ENCODE results near the gene SH2B3. TPM values are rescaled to one million over a fixed set of nuclear protein-coding genes. Genes with fewer than 3 reads are reported as not detected.

Gene SH2B3
- total RNA-seq, 2 donors from 2014 or later: 42.6 to 47.4 TPM

- H3K27me3 ChIP-seq: no peaks in the 10 kb centered on the region
- H3K4me3 ChIP-seq: no peak overlapping the region
- TF ChIP-seq CTCF (IDR thresholded peaks at IDR 0.05): no peak
- no peaks in the 10 kb centered on the region for H3K9me3 ChIP-seq
- peak overlapping the region; percentile 60 to 86 for H3K27ac ChIP-seq
- no peak for DNase-seq (ENCODE audit: low spot score)
- no peaks in the 10 kb centered on the region for H3K36me3 ChIP-seq
- H3K4me1 ChIP-seq: peaks cover 0 to 93% of the 10 kb centered on the region in 2 donors
Observed at GRCh38 chr12:111427417-111428074, 21.8 kb downstream of the SH2B3 start.

GRCh38 chr12:111428081-111428727 is 22.5 kb downstream of the SH2B3 start:
- DNase-seq (ENCODE audit: low spot score): no peak
- no peak for TF ChIP-seq CTCF (IDR thresholded peaks at IDR 0.05)
- H3K27ac ChIP-seq: peak overlapping the region; percentile 60 to 86
- no peak overlapping the region for H3K4me3 ChIP-seq
- no peaks in the 10 kb centered on the region for H3K27me3 ChIP-seq
- peaks cover 0 to 92% of the 10 kb centered on the region in 2 donors for H3K4me1 ChIP-seq
- H3K36me3 ChIP-seq: no peaks in the 10 kb centered on the region
- no peaks in the 10 kb centered on the region for H3K9me3 ChIP-seq

- no peaks in the 10 kb centered on the region for H3K36me3 ChIP-seq
- TF ChIP-seq CTCF (IDR thresholded peaks at IDR 0.05): no peak
- H3K27ac ChIP-seq: peak overlapping the region; percentile 60 to 86
- H3K9me3 ChIP-seq: no peaks in the 10 kb centered on the region
- H3K4me1 ChIP-seq: peaks cover 0 to 92% of the 10 kb centered on the region in 2 donors
- no peak for DNase-seq (ENCODE audit: low spot score)
- no peaks in the 10 kb centered on the region for H3K27me3 ChIP-seq
- H3K4me3 ChIP-seq: no peak overlapping the region
Observed at GRCh38 chr12:111428728-111429175, 23.0 kb downstream of the SH2B3 start.

- H3K4me3 ChIP-seq: peak overlapping the region in 1 of 2 donors; percentile 14
- H3K27me3 ChIP-seq: no peaks in the 10 kb centered on the region
- DNase-seq (ENCODE audit: low spot score): no peak
- no peak for TF ChIP-seq CTCF (IDR thresholded peaks at IDR 0.05)
- no peaks in the 10 kb centered on the region for H3K36me3 ChIP-seq
- H3K4me1 ChIP-seq: peaks cover 0 to 92% of the 10 kb centered on the region in 2 donors
- no peaks in the 10 kb centered on the region for H3K9me3 ChIP-seq
- H3K27ac ChIP-seq: peak overlapping the region; percentile 60 to 86
Observed at GRCh38 chr12:111429828-111430432, 24.2 kb downstream of the SH2B3 start.

GRCh38 chr12:111430433-111431353 is 25.0 kb downstream of the SH2B3 start:
- DNase-seq (ENCODE audit: low spot score): no peak
- Histone ChIP-seq H3K27ac (peak overlapping the region; percentile 60 to 86), H3K27me3 (no peaks in the 10 kb centered on the region), H3K4me3 (no peak overlapping the region), H3K9me3 (no peaks in the 10 kb centered on the region), H3K36me3 (no peaks in the 10 kb centered on the region), H3K4me1 (peaks cover 0 to 92% of the 10 kb centered on the region in 2 donors)
- peak in 1 of 2 donors; percentile 10 for TF ChIP-seq CTCF (IDR thresholded peaks at IDR 0.05)
